Measurements from ENCODE around the gene C6.
"Not testable (repeated sequence)": the region's sequence is repeated elsewhere in the genome, so short reads cannot be mapped to it uniquely, and the experiment has no call there.

C6 gene

DNA sequence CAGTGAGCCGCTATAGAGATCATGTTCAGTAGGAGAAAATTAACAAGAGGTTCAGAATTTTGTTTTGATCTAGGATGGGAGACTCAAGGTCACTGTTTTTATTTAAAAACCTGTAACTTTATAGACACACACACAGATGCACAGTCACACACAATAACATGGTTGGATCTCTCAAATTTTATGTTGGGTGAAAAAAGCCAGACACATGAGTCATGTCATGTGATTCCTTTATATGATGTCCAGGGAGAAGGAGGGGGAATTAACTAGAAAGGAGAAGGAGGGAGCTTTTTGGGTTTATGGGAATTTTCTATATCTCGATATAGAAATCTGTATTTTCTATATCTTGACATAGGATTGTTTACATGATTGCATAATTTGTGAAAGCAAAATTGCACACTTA lies 17.1 kb downstream of the C6 start:
- no peak for DNase-seq

DNA sequence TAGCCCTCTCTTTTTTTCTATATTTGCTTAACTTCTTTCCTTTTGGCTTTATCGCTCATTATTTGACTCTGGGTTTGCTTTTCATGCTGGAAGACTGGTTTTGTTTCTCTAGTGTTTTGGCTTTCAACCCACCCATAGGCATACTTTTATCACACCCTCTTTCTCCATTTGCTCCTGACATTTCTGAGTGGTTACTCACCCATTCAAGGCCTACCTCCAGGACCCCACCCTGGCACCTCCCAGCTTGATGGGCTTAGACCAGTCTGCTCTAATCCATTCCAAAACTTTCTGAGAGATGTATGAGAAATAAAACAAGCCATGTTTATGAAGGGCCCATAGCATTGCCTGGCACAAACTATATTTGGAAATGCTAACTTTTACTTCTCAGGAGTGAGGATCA lies 18.1 kb downstream of the C6 start:
- DNase-seq: no peak

DNA sequence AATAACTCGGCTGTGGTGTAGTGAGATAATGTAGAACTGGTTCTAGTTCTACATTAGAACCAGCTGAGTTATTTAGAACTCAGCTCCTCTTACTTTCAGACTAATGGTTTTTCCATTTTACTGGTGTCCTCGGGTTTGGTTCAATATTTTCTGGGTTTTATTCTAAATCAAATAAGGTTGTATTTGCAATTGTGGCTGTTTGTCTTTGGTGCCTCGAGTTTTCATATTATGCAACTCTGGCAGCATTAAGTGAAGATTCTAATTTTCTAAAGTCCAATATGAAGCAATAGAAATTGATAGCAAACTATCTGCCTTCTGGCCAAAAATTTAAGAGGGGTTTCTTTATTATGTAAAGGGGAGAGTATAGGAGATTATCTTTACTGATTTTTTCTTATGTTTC lies 19.0 kb downstream of the C6 start:
- no peak for DNase-seq

DNA sequence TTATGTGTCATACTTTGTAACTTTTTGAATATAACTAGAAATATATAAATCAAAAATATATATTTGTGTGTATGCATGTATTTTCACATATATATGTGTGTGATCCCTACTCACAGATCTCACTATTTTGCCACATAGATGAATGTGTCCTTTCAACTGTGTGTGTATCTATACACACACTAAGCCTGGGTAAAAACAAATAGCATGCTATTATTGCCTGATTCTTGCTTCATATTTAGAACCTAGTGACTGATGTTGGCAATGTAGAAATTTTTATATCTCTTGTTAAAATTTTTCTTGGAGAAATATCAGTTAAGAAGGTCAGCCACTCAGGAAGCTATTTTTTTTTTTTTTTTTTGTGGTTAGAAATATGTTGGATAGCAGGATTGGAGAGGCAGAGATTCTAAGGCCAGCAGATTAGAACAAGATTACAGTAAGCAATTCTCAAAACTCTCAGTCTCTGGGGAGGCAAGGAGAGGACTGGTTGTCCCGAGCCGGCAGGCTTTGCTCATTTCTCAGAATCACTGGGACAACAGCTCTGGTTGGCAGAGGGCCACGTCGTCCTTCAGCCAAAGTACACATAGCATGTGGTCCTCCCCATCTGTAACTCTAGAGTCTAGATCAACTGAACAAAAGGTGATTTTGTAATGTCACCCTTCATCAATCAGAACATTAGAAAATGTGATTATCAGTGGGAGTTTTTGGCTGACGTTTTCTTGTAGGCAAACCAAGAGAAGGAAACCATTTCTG lies 19.7 kb downstream of the C6 start:
- DNase-seq: no peak

DNA sequence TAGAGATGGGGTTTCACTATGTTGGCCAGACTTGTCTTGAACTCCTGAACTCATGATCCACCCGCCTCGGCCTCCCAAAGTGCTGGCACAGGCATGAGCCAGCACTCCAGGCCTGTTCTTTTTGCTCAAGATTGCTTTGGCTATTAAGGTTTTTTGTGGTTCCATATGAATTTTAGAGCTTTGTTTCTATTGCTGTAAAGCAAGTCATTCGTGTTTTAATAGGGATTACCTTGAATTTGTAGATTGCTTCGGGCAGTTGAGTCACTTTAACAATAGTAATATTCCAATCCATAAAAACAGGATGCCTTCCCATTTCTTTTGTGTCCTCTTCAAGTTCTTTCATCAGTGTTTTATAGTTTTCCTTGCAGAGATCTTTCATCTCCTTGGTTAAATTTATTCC lies 22.1 kb downstream of the C6 start:
- DNase-seq: no peak

DNA sequence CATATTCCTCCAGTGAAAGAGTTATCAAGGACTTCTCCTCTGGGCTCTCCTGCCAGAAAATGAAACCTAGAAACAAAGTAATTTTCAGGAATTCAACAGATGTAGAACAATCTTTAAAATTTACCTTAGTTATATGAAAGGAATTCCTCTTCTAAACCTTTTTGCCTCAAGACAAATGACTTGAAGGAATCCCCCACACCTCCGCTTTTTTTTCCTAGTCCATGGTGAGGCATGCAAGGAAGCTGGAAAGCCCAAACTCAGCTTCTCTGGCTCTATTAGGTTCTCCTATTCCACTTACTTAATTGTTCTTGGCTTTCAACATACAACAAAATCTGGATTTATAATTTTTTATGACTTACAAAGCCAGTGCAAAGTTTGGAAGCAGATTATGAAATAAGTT lies 27.2 kb downstream of the C6 start:
- no peak for DNase-seq

DNA sequence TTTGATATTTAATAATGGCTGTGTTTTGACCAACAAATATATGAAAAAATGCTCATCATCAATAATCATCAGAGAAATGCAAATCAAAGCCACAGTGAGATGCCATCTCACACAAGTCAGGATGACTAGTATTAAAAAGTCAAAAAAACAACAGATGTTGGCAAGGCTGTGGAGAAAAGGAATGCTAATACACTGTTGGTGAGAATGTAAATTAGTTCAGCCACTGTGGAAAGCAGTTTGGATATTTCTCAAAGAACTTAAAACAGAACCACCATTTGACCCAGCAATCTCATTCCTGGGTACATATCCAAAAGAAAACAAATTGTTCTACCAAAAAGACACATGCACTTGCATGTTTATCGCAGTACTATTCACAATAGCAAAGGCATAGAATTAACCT lies 30.0 kb downstream of the C6 start:
- DNase-seq: not testable (repeated sequence)

DNA sequence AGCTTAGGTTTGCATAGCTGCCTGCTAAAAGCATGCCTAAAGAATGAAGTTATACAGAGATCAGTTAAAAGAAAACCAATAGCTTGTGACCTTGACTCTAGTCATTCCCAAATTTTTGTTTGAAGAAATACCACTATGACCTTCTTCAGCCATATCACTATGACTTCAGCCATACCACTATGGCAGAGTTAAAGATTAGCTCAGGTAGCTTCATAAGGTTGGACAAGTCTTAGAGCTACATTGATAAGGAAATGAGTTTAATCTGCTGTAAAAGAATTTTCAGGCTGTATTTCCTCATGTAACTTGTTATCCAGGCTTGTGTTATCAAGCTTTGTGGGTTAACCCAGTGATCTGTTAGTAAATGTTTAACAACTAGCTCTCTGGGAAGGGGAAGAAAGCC lies 30.7 kb downstream of the C6 start:
- no peak for DNase-seq

DNA sequence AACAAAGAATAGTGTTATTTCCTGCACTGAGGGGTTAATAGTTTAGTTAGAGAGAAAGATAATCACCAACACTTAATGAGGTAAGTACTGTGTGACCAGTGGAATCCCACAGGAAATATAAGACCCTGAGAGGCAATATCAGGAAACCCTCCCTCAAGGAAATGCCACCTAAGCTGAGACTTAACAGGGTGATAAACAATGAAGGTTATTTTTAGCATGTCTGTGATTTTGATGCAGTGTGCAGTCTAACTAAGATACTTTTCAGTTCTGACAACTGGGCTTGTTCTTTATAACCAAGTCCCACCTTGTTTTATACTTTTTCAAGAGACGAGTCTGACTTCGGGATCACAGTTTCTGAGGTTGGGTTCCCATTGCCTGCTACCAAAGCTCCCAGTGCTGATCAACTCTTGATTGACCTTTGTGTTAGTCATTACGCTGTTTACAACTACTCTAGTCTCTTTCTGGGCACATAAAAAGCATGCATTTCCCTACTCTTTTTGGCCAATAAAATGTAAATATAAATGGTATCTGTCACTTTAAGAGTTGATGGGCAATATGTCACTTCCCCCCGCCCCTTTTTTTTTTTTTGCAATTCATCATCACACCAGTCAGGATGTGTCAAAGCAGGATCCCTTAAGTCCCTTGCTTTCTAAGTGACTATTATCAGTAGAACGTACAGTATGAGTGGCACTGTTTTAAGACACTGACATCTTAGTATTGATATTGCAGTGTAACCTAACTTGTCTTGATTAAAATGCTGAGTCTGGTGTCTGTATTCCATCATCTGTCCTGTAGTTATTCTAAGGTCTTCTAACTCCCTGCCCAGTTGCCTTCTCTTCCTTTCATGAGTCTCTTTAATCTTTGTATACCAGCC lies 31.4 kb downstream of the C6 start:
- DNase-seq: no peak

DNA sequence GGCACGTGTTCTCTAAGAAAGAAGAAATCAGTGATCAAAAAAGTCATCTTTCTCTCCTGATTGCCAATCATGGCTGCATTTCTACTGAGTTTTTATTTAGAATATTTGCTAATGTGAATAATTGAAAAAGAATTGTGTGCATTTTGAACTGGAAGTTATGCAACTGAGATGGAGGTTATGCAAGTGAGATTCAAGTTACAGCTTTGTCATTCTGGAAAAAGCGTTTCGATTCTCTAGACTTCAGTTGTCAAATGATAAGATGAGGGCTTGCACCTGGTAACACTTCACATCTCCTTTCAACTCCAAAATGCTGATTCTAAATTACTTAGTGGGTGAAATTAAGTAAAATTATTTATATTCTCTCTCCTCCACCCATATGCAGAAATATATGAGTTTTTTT lies 36.4 kb downstream of the C6 start:
- no peak for DNase-seq

DNA sequence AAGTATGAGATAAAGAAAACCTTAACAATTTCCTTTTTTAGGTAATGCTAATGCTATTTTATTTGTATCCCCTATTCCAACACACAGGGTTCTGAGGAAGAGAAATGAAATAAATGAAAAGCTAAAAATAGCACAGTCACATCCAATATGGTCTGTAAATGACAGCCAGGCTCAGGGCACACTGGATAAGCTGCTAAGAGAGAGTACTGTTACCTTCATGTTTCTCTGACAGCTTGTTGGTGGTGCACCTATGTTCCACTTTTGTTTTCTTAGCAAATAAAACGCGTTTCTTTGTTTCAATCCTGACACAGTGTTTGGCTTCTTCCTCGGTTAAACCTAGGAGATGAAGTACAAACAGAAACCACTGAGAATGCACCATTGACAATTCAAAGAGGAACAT lies 41.3 kb downstream of the C6 start:
- no peak for DNase-seq

DNA sequence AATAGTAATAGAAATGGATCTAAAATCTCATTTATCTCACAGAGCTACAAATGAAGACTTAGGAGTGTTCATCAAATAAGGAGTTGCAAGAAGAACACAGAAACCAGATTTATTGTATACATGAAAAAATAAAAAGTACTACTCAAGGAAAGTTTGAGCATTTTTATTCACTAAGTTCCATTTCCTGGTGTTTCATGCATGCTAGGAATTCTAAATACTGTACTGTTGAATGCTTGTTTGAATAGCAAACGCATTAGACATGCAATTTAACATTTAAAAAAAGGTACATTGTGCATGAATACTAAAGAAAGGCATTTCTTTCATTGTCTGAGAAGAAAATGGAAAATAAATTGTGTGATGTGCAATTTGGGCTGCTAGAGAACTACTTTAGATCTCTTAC lies 52.1 kb downstream of the C6 start:
- no peak for DNase-seq

DNA sequence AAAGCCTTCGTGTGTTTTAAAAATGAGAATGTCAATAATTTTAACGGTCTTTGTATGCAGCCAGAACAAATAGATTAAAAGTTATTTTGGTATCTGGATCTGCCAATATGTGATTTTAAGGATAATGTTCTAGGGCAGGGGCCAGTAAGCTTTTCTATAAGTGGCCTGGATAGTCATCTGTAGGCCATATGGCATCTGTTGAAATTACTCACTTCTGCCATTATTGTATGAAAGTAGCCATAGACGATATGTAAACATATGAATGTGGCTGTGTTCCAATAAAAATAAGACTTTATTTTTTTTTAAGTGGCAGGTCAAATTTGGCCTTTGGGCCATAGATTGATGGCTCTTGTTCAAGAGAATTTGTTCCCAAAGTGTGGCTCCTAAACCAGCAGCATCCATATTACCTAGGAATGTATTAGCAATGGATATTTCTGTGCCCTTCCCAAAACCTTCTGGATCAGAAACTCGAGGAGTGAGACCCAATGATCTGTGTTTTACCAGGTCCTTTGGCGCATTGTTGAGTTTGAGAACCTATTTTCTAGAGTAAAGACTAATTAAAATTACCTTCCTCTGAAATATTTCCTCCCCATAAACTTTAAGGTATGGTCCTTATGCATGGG lies 55.9 kb downstream of the C6 start:
- DNase-seq: no peak

DNA sequence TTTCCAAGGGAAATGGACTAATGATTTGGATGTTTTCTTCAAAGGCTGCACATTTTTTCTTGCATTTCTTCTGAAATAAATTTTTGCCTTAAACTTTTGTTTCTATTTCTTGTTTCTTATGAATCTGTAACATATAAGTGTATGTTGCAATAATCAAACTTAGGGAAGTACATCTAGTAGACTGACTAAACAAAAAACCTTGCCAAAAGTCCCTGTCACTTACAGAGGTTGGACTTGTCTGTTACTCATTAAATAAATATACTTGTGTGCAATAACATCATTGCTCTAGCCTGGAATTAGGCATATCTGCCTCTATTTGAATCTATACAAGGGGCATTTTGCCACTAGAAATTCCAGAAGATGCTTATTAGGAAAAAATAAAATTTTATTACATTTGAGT lies 56.6 kb downstream of the C6 start:
- no peak for DNase-seq

DNA sequence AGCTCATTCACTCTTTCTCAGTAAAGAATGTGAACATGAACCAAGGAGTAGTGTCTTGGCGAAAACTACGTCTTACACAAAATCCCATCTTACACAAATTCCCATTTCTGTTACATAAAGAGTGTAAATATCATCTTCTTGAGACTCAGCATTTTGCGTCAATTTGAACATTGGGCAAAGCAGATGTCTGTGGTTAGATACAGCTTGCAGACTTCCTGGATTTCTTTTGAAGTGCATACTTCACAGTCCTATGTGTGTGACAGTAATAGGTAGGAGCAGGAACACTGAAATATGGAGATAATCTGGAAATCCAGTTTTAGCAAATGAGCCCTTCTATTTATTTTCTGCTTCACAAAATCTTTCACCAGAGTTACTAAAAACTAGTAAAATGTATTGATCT lies 58.8 kb downstream of the C6 start:
- DNase-seq: no peak

DNA sequence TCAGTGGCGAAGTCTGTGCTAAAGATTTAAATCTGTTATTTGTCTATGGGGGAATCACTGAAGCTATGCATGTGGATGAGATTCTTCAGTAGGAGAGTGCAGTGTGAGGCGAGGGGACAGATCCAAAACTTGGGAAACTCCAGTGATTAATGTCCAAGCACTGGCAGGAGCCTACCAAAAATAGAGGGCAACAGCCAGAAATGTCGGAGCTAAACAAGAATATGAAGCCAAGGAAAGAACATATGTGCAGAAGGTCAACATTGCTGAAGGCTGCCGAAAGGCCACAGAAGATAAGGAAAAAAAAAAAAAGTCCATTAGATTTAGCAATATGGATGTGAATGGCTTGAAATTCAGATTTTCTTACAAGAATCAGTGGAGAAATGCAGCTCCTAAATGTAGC lies 61.8 kb downstream of the C6 start:
- no peak for DNase-seq

DNA sequence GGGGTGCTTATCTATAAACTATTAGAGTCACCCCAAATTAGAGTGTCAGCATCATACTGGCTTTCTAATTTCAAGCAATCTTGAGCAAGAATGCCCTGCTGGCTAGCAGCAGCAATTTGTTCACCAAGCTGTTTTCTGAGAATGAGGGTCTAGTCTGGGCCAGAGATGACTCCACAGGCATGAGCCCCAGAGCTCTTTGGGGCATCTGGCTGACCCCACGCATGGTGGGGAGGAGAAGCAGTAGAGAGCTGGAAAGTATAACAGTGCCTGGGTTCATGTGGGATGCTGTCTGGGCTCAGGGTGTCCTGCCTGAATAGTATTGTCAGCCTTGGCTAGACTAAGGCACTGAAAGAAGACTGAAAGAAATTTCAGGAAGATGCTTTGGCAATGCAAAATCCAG lies 64.9 kb downstream of the C6 start:
- DNase-seq: no peak

DNA sequence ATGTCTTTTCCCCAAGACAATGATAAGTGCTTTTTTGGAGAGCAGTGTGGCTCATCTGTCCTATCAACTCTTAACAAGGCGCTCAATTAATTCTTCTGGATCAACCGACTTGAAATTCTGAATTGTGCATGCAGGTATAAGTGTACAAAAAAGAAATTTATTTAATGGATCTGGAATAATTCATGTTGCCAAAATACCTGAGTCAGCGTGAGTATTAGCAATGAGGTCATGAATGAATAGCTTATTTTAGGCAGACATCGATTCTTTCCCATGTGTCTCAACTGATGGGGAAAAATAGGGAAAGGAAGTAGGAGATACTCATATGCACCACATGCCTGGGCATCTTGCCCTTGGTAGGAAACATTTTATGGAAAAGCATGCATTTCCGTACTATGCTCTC lies 68.0 kb downstream of the C6 start:
- DNase-seq: no peak

DNA sequence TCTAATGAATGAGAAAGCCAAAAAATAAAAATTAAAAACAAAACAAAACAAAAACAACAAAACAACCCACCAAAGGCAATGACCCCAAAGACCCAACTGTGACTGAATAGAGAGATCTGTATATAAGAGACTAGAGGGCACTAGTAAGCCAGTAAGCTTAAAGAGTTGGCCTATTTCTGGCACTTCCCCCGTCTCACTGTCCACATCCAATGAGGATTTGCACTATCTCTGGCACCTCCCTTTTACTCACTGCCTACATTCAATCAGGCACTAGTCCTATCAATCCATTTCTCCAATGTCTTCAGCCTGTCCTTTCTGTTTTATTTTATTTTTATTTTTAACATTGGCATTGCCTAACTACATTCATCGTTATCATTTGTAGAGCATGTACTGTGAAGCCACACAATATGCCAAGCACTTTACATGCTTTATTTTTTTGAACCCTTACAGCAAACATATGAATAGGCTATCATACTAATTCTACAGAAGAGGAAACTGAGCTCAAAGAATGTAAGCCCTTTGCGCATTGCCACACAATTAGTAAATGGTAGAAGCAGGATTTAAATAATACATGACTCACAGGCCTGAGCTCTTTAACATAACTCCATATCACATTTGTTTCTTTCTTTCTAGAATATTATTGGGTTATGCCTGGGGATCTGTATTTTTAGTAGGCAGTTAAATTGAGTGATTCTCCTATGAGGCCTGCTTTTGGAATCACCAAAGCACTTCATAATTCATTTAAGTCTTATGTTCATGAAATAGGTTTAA lies 70.0 kb downstream of the C6 start:
- no peak for DNase-seq

DNA sequence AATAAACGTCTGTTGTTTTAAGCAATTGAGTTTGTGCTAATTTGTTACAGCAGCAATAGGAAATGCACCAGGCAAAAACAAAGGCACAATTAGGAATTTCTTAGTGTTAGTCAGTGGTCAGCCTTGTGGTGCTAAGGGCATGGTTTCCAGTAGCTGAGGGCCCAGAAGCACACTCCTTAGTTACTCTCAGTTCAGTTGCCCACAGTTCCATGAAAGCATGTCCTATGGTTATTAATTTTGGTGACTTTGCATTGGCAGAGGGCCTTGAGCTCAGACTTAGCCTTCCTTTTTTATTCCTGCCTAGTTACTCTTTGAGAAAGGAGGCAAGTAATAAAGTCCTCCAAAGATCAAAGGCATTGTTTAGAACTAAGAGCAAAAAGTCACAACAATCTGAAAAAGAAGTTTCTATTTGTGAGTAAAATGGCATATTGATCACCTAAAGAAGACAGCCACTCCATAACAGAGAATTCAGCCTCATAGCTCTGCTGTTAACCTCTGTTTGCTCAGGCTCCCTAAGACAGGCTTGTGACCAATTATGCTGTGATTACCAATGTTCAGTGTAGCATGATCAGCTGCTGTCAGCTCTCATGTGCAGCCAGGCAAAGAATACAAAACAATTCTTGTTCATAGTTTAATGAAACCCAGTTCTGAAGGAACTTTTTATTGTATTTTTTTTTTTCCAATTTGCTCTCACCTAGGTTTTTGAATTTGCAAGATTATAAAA lies 85.2 kb downstream of the C6 start:
- no peak for DNase-seq

DNA sequence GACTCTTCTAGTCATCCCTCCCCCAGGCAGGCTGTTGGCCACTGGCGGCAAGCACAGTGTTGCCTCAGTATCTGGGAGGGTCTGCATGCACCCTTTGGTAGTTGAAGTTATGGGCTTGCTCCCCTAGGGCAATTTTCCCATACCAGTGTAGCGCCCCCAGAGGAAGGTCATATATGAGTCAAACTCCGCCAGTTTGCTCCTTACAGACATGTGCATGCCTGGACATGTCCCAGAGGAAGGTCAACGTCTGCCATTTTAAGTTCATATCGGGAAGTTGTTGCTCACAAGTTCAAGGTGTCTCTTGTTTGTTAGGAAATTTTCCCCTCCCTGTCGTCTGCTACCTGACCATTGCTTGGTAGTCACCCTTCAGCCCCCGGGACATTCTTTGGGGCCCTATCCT lies 90.9 kb downstream of the C6 start:
- no peak for DNase-seq

DNA sequence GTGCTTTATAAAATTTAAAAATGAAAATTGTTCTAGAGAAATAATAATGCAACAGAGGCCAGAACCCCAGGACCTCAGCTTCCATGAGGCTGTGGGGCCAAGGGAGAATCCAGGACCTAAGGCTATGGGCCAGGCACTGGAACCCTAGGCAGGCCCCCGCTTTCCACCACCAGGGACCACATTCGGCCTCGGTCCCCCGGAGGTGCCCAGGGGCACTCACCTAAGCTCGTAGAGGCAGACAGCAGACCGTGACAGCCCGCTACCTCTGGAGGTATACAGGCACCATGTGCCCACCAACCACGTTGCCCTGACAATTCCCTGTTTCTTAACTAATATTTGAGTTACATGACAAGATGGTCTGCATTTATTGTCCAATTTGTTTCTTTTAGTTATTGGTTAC lies 92.7 kb downstream of the C6 start:
- no peak for DNase-seq

DNA sequence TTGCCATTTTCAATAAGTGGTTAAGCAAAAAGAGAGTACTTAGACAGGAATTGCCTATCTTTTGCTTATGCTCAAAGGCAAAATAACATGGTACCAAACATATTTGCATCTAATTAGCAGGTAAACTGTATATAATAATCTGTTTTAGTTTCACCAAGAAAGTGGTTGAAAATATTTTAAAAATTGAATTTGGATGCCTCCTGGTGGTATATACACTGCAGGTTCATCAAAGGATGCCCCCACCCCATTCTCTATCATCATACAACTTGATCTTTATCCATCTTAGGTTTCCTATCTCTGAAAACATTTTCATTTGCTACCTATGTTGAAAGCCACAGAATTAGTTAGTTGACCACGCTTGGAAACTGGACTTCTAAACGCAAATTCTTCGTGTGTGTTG lies 95.2 kb downstream of the C6 start:
- no peak for DNase-seq

All from NCI-H1436 (cell line).